Left renal pelvis (tissue), 4 donors: ENCODE data around the gene DDOST. TPM values are rescaled to one million over a fixed set of nuclear protein-coding genes. Genes with fewer than 3 reads are reported as not detected.

Experiments used
- polyA plus RNA-seq, 4 donors: library from polyadenylated mRNA; unstranded; fragments of 120-200 nt; gene quantifications; one replicate each; pipeline ENCODE4 v1.2.1, GENCODE V29; 2013; ENCODE audit not compliant: insufficient read length in 4 of 4

Gene DDOST
- polyA plus RNA-seq, 4 donors, result 207 to 243 (median 218) TPM

Other genes with a start within 250 kb of the DDOST start
- gene CAMK2N1, start 175.2 kb downstream of the DDOST start, polyA plus RNA-seq, result 10 to 100 TPM; 30.4 to 87.2 (median 80.7) TPM
- gene MUL1, start 153.2 kb downstream of the DDOST start, polyA plus RNA-seq, result 10 to 100 TPM; 27.4 to 40.0 (median 34.9) TPM
- 1 to 10 TPM; 1.3 to 2.1 (median 1.5) TPM for gene FAM43B, start 108.8 kb downstream of the DDOST start, polyA plus RNA-seq
- gene CDA, start 72.3 kb downstream of the DDOST start, polyA plus RNA-seq, result 1 to 10 TPM; 5.4 to 6.8 (median 5.9) TPM
- gene PINK1, start 27.9 kb downstream of the DDOST start, polyA plus RNA-seq, result 10 to 100 TPM; 56.3 to 78.1 (median 63.0) TPM
- gene KIF17, start 56.6 kb upstream of the DDOST start, polyA plus RNA-seq, result 1 to 10 TPM; 2.6 to 5.1 (median 3.7) TPM
- 1 to 10 TPM in 3 of 4 donors, under 1 TPM in 1; 0.61 to 1.6 (median 1.3) TPM for gene SH2D5, start 71.3 kb upstream of the DDOST start, polyA plus RNA-seq
- gene HP1BP3, start 125.9 kb upstream of the DDOST start, polyA plus RNA-seq, result 100 to 1,000 TPM; 264 to 378 (median 282) TPM